ENCODE data around the gene SDSL.

The SDSL gene

DNA sequence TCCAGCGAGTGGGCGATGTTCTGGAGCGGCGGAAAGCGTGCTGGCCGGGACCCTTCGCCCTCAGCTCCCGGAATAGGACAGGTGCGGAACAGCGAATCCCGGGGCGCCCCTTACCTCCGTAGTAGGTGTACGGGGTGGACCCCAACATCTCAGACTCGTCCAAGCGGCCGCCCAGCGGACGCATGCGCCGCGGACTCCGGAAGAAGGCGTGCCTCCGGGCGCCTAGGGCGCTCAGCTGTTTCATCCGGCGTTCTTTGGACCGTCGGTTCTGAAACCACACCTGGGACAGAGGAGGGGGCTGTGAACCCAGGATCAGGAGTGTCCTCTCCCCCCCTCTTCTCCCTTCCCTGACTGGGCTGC lies 44.9 kb downstream of the SDSL start:
- Histone ChIP-seq H3K9ac (ENCODE audit: low read depth, low read length, poor library complexity, severe bottlenecking) (no peak overlapping the region), H3K4me2 (ENCODE audit: low read depth, low read length, poor library complexity, severe bottlenecking) (no peak overlapping the region), H3K4me1 (ENCODE audit: insufficient read depth, low read length, poor library complexity, severe bottlenecking) (no peaks in the 10 kb centered on the region), H3F3A (ENCODE audit: low read depth) (no peaks in the 10 kb centered on the region), H3K79me2 (ENCODE audit: insufficient read depth, low read length) (no peaks in the 10 kb centered on the region), H3K27me3 (ENCODE audit: insufficient read depth, low read length, poor library complexity, severe bottlenecking) (no peaks in the 10 kb centered on the region), H3K9me3 (ENCODE audit: insufficient read depth, low read depth, low read length) (no peaks in the 10 kb centered on the region), H3K9me2 (replicated peaks; ENCODE audit: low read depth, low read length) (no peaks in the 10 kb centered on the region), H3K4me3 (ENCODE audit: low read length, poor library complexity, severe bottlenecking) (no peak overlapping the region), H3K36me3 (ENCODE audit: insufficient read depth, low read length) (no peaks in the 10 kb centered on the region), H4K20me1 (ENCODE audit: insufficient read depth, low read length, poor library complexity, severe bottlenecking) (peaks cover 2% of the 10 kb centered on the region), H2AFZ (ENCODE audit: low read length) (no peak overlapping the region)
- TF ChIP-seq, protein P1, sequence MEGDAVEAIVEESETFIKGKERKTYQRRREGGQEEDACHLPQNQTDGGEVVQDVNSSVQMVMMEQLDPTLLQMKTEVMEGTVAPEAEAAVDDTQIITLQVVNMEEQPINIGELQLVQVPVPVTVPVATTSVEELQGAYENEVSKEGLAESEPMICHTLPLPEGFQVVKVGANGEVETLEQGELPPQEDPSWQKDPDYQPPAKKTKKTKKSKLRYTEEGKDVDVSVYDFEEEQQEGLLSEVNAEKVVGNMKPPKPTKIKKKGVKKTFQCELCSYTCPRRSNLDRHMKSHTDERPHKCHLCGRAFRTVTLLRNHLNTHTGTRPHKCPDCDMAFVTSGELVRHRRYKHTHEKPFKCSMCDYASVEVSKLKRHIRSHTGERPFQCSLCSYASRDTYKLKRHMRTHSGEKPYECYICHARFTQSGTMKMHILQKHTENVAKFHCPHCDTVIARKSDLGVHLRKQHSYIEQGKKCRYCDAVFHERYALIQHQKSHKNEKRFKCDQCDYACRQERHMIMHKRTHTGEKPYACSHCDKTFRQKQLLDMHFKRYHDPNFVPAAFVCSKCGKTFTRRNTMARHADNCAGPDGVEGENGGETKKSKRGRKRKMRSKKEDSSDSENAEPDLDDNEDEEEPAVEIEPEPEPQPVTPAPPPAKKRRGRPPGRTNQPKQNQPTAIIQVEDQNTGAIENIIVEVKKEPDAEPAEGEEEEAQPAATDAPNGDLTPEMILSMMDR (conservative IDR thresholded peaks at IDR 0.05; ENCODE audit: low read length), result no peak
- TF ChIP-seq EZH2phosphoT487 (IDR thresholded peaks at IDR 0.05; ENCODE audit: borderline replicate concordance), result no peak

DNA sequence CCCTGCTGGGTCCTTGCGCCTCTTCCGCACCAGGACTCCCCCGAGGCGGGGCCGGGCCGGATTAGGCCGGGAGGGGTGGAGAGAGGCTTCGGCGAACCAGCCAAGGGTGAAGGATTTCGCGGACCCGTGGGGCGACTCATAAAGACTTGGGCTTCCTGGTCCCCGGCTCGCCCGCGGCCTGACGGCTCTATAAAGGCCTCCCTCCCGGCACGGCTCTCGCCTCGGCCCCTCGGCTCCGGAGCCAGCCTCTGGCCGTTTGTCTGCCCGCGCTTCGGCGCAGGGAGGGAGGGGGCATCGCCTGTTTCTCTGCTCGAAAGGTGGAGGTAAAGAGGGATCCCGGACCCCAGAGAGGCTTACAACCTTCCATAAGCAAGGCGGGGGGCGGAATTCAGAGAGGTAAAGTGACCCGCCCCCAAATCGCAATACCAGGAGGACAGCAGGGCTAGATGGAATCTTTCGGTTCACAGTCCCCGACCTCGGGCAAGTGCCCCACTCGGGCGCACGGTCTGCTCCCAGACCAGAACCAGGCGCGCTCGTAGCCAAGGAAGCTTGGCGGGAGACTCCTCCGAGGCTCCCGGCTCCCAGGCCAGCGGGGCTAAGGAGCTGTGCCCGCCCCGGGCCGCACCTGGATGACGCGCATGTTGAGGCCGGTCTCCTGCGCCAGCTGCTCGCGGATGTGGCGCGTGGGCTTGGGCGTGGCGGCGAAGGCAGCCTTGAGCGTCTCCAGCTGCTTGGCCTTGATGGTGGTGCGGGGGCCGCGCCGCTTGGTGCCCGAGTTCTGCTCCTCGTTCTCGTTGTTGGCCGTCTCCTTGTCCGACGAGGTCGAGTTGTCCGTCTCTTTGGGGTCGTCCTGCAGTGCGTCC lies 45.6 kb downstream of the SDSL start:
- Histone ChIP-seq H3K4me3 (ENCODE audit: low read length, poor library complexity, severe bottlenecking) (no peak overlapping the region), H3K36me3 (ENCODE audit: insufficient read depth, low read length) (no peaks in the 10 kb centered on the region), H3K9ac (ENCODE audit: low read depth, low read length, poor library complexity, severe bottlenecking) (no peak overlapping the region), H3K27me3 (ENCODE audit: insufficient read depth, low read length, poor library complexity, severe bottlenecking) (no peaks in the 10 kb centered on the region), H3F3A (ENCODE audit: low read depth) (no peaks in the 10 kb centered on the region), H3K79me2 (ENCODE audit: insufficient read depth, low read length) (no peaks in the 10 kb centered on the region), H3K4me2 (ENCODE audit: low read depth, low read length, poor library complexity, severe bottlenecking) (no peak overlapping the region), H3K9me3 (ENCODE audit: insufficient read depth, low read depth, low read length) (no peaks in the 10 kb centered on the region), H2AFZ (ENCODE audit: low read length) (no peak overlapping the region), H3K4me1 (ENCODE audit: insufficient read depth, low read length, poor library complexity, severe bottlenecking) (no peaks in the 10 kb centered on the region), H3K9me2 (replicated peaks; ENCODE audit: low read depth, low read length) (no peaks in the 10 kb centered on the region), H4K20me1 (ENCODE audit: insufficient read depth, low read length, poor library complexity, severe bottlenecking) (no peaks in the 10 kb centered on the region)
- TF ChIP-seq EZH2phosphoT487 (IDR thresholded peaks at IDR 0.05; ENCODE audit: borderline replicate concordance), result no peak
- TF ChIP-seq, protein P1 (conservative IDR thresholded peaks at IDR 0.05; ENCODE audit: low read length), result no peak

DNA sequence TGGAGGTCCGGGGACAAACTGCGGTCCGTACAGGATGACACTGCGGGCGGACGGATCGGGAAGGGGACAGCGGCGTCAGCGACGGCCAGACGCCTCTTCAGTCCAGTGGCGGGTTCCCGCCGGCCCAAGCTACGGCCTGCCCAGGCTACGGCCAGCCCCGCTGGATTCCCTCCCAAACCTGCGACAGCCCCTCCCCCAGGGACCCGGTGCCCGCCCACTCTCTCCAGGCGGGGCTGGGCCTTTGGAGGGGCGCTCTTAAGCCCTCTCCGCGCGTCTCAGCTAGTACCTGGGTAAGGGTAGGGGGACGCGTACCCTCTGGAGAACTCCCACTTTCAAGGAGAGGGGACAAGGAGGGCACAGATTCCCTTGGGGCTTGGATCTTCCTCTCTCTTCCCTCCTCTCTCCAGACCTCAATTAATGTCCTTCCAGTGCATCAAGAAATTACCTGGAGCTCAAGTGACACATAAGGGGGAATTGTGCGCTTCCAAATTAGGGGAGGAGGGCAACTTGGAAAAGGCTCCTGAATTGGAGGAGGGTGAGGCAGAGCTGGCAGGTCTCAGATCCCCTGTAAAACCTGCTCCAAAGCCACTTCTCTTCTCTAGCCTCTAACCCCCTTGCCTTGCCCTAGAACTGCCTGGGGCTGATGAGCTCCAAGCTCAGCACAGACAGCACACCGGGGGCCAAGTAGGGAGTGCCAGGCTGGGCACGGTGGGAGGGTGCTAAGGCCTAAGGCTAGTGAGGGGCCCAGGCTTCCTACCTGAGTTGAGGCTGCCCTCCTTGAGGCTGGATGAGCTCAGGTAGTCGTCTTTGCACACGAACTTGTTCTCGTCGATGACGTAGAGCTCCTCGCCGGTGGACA lies 46.4 kb downstream of the SDSL start:
- Histone ChIP-seq H3K4me3 (ENCODE audit: low read length, poor library complexity, severe bottlenecking) (no peak overlapping the region), H3K9ac (ENCODE audit: low read depth, low read length, poor library complexity, severe bottlenecking) (no peak overlapping the region), H3K79me2 (ENCODE audit: insufficient read depth, low read length) (no peaks in the 10 kb centered on the region), H3K4me1 (ENCODE audit: insufficient read depth, low read length, poor library complexity, severe bottlenecking) (no peaks in the 10 kb centered on the region), H3K4me2 (ENCODE audit: low read depth, low read length, poor library complexity, severe bottlenecking) (no peak overlapping the region), H2AFZ (ENCODE audit: low read length) (no peak overlapping the region), H3K9me2 (replicated peaks; ENCODE audit: low read depth, low read length) (no peaks in the 10 kb centered on the region), H3K9me3 (ENCODE audit: insufficient read depth, low read depth, low read length) (no peaks in the 10 kb centered on the region), H3K27me3 (ENCODE audit: insufficient read depth, low read length, poor library complexity, severe bottlenecking) (no peaks in the 10 kb centered on the region), H4K20me1 (ENCODE audit: insufficient read depth, low read length, poor library complexity, severe bottlenecking) (no peaks in the 10 kb centered on the region), H3K36me3 (ENCODE audit: insufficient read depth, low read length) (no peaks in the 10 kb centered on the region), H3F3A (ENCODE audit: low read depth) (no peaks in the 10 kb centered on the region)
- TF ChIP-seq, protein P1 (conservative IDR thresholded peaks at IDR 0.05; ENCODE audit: low read length), result no peak
- no peak for TF ChIP-seq EZH2phosphoT487 (IDR thresholded peaks at IDR 0.05; ENCODE audit: borderline replicate concordance)

Data from Loucy (cell line).